HFFc6 (cell line): ENCODE measurements around the gene FAM32A. TPM values are rescaled to one million over a fixed set of nuclear protein-coding genes. Genes with fewer than 3 reads are reported as not detected.
A peak's percentile ranks its signal among the peaks of the same experiment; 100 is the strongest.
"Not testable (repeated sequence)": the region's sequence is repeated elsewhere in the genome, so short reads cannot be mapped to it uniquely, and the experiment has no call there.

Source experiments
- DNase-seq: peaks from one replicate; pipeline ENCODE4 v3.0.0-alpha.2; 2018
- H3K27ac Mint-ChIP-seq: 2 replicates; pipeline ENCODE4 v1.8.0; 2020; ENCODE audit warnings: mild to moderate bottlenecking, mixed read lengths
- H3K27me3 Mint-ChIP-seq: 2 replicates; pipeline ENCODE4 v1.8.0; 2021; ENCODE audit warnings: mild to moderate bottlenecking, moderate library complexity, mixed read lengths; ENCODE audit not compliant: insufficient read depth
- H3K36me3 Mint-ChIP-seq: 2 replicates; pipeline ENCODE4 v1.8.0; 2021; ENCODE audit warnings: low read depth, mixed read lengths
- H3K4me1 Mint-ChIP-seq: 2 replicates; pipeline ENCODE4 v1.8.0; 2020; ENCODE audit warnings: low read depth, mixed read lengths
- H3K4me3 Mint-ChIP-seq: 2 replicates; pipeline ENCODE4 v1.8.0; 2020; ENCODE audit warnings: mild to moderate bottlenecking, moderate library complexity, mixed read lengths
- H3K9me3 Mint-ChIP-seq: 2 replicates; pipeline ENCODE4 v1.8.0; 2020; ENCODE audit warnings: mild to moderate bottlenecking, mixed read lengths
- total RNA-seq, 6 experiments: library from RNA; stranded (reverse); fragmentation: NEBNext Ultra II Directional; extraction: Animal tissue kit (Norgen Biotek cat#: 25700); gene quantifications; 2 replicates in 1 of 6; 3 replicates in 5 of 6; pipeline ENCODE4 v1.2.3, GENCODE V29; 2021
- TF ChIP-seq, protein P1 (sequence below): fragments of 200-600 bp; sonication (generic); IDR thresholded peaks from 2 replicates; pipeline ENCODE4 v1.5.0; 2021; ENCODE audit warnings: antibody characterized with exemption, mild to moderate bottlenecking

The FAM32A gene
- total RNA-seq, 6 experiments from 2014 or later = 77.0 to 81.3 (median 79.6) TPM

DNA sequence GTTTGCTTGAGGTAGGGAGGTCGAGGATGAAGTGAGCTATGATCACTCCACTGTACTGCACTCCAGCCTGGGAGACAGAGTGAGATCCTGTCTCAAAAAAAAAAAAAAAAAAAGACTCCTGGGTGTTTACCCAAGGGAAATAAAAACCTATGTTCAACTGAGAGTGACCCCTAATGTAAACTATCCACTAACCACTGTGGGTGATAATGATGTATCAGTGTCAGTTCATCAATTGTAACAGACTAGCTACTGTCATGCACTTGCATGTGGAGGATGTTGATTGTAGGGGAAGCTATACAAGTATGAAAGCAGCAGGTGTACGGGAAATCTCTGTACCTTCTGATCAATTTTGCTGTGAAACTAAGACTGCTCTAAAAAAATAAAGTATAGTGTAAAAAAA lies 9.3 kb upstream of the FAM32A start:
- H3K4me1 Mint-ChIP-seq = peaks cover 20% of the 10 kb centered on the region
- DNase-seq = no peak
- no peak overlapping the region for H3K4me3 Mint-ChIP-seq
- H3K27me3 Mint-ChIP-seq = peaks cover 10% of the 10 kb centered on the region
- no peak overlapping the region for H3K27ac Mint-ChIP-seq
- TF ChIP-seq, protein P1, sequence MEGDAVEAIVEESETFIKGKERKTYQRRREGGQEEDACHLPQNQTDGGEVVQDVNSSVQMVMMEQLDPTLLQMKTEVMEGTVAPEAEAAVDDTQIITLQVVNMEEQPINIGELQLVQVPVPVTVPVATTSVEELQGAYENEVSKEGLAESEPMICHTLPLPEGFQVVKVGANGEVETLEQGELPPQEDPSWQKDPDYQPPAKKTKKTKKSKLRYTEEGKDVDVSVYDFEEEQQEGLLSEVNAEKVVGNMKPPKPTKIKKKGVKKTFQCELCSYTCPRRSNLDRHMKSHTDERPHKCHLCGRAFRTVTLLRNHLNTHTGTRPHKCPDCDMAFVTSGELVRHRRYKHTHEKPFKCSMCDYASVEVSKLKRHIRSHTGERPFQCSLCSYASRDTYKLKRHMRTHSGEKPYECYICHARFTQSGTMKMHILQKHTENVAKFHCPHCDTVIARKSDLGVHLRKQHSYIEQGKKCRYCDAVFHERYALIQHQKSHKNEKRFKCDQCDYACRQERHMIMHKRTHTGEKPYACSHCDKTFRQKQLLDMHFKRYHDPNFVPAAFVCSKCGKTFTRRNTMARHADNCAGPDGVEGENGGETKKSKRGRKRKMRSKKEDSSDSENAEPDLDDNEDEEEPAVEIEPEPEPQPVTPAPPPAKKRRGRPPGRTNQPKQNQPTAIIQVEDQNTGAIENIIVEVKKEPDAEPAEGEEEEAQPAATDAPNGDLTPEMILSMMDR = no peak
- H3K9me3 Mint-ChIP-seq = no peaks in the 10 kb centered on the region
- H3K36me3 Mint-ChIP-seq = no peaks in the 10 kb centered on the region

DNA sequence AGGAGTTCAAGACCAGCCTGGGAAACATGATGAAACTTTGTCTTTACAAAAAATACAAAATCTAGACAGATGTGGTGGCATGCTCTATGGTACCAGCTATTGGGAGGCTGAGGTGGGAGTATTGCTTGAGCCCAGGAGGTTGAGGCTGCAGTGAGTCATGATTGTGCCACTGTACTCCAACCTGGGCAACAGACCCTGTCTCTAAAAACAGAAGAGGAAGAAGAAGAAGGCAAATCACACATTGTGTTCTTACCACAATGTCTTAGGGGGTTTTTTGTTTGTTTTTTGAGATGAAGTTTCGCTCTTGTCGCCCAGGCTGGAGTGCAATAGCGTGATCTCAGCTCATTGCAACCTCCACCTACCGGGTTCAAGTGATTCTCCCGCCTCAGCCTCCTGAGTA lies 6.3 kb upstream of the FAM32A start:
- H3K36me3 Mint-ChIP-seq, H3K27me3 Mint-ChIP-seq, H3K27ac Mint-ChIP-seq, H3K4me3 Mint-ChIP-seq, DNase-seq, H3K9me3 Mint-ChIP-seq: not testable (repeated sequence)
- H3K4me1 Mint-ChIP-seq = peaks cover 22% of the 10 kb centered on the region

DNA sequence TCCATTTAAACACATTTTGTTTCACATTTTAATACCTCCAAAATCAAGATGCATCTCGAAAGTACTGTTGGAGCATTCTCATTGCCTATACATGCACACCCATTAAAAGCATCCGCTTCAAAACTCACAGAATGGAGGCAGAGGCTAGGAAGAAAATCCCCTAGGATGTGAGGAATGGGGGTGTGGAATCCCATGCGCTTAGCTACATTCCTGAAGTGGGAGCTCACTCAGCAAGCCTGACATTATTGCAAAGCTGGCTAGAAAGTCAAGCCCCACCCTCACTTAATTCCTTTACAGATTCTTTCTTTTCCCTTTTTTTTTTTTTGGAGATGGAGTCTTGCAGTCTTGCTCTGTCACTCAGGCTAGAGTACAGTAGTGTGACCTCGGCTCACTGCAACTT lies 4.6 kb upstream of the FAM32A start:
- Mint-ChIP-seq H3K27ac (peak overlapping the region; percentile 71), H3K9me3 (no peaks in the 10 kb centered on the region), H3K27me3 (no peaks in the 10 kb centered on the region; the same call in 1 of the 2 replicates), H3K4me1 (peaks cover 22% of the 10 kb centered on the region), H3K36me3 (peaks cover 4% of the 10 kb centered on the region), H3K4me3 (peak overlapping the region; percentile 32; the same call in 1 of the 2 replicates)
- TF ChIP-seq, protein P1 = no peak
- peak; percentile 70 for DNase-seq

DNA sequence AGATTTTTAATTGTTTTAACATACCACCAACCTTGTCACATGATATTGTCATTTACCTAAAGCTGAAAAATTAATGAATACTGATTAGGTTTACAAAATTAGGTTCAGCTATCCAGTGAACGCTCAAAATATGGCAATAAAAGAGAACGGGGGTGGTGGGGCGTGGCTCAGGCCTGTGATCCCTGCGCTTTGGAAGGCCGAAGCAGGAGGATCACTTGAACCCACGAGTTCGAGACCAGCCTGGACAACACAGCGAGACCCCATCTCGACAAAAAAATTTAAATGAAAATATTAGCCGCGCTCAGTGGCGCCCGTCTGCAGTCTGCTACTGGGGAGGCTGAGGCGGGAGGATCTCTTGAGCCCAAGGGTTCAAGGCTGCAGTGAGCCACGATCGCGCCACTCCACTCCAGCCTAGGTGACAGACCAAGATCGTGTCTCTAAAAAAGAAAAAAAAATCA lies 516 bp upstream of the FAM32A start:
- no peaks in the 10 kb centered on the region for H3K9me3 Mint-ChIP-seq
- H3K27me3 Mint-ChIP-seq = no peaks in the 10 kb centered on the region
- TF ChIP-seq, protein P1 = no peak
- no peak for DNase-seq
- H3K4me1 Mint-ChIP-seq = peaks cover 35% of the 10 kb centered on the region
- peak overlapping the region; percentile 100 for H3K4me3 Mint-ChIP-seq
- peak overlapping the region; percentile 96; the same call in 1 of the 2 replicates for H3K27ac Mint-ChIP-seq
- H3K36me3 Mint-ChIP-seq = peaks cover 15% of the 10 kb centered on the region

DNA sequence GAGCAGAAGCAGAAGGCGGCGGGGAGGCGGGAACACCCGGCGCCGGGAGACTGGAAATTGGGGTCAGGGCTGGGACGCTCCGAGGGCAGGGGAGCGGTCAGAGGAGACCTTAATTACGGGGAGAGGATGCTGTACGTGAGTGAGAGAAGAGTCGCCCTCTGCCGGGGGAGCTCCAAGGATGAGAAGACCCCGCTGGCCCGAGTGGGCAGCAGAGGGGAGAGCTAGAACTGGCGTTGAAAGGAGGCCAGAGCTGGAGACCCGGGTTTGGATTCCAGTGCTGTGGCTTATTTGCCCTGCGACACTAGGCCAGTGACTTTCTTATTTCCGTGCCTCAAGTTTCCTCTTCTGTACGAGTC lies 536 bp downstream of the FAM32A start:
- TF ChIP-seq, protein P1 = peak; percentile 77
- H3K9me3 Mint-ChIP-seq = no peaks in the 10 kb centered on the region
- peaks cover 26% of the 10 kb centered on the region for H3K4me1 Mint-ChIP-seq
- H3K4me3 Mint-ChIP-seq = peak overlapping the region; percentile 100
- peaks cover 15% of the 10 kb centered on the region for H3K36me3 Mint-ChIP-seq
- H3K27ac Mint-ChIP-seq = peak overlapping the region; percentile 96
- no peaks in the 10 kb centered on the region for H3K27me3 Mint-ChIP-seq
- DNase-seq = peak; percentile 30

DNA sequence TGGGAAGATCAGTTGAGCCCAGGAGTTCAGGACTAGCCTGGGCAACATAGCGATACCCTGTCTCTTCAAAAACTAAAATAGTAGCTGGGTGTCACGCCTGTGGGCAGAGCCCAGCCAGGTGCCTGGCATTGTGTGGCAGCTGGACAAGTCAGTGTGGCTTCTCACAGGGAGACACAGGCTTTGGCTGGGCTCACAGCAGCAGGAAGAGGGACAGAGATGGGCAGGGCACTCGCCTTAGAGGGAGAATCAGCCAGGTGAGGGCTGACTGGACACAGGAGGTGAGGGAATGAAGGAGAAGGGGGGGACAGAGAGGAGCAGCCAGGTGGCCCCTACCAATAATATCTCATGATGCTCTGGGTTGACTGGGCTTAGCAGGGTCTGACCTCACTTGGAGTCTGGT lies 3.3 kb downstream of the FAM32A start:
- Mint-ChIP-seq H3K4me1 (peaks cover 14% of the 10 kb centered on the region), H3K36me3 (peaks cover 23% of the 10 kb centered on the region), H3K9me3 (no peaks in the 10 kb centered on the region), H3K27me3 (no peaks in the 10 kb centered on the region; the same call in 1 of the 2 replicates), H3K4me3 (no peak overlapping the region), H3K27ac (no peak overlapping the region)
- no peak for DNase-seq
- TF ChIP-seq, protein P1 = no peak
